Uterus (tissue), 2 donors: Measurements from ENCODE around the gene SFR1.

Experiments
- CTCF ChIP-seq, 4 experiments: fragments of 200-600 bp in 2 of 4; fragments of 450-650 bp in 2 of 4; sonication (generic) in 2 of 4; IDR thresholded peaks; one replicate each; pipeline ENCODE4 v1.5.1; 2016 to 2019; ENCODE audit warnings: antibody characterized with exemption in 4 of 4, mild to moderate bottlenecking in 2 of 4, moderate library complexity in 1 of 4
- POLR2A ChIP-seq, 2 donors: fragments of 450-650 bp; IDR thresholded peaks; one replicate each; pipeline ENCODE4 v1.6.1; 2016; ENCODE audit warnings: antibody characterized with exemption in 2 of 2, mild to moderate bottlenecking in 1 of 2, moderate library complexity in 1 of 2

- TF ChIP-seq CTCF (IDR thresholded peaks at IDR 0.05) (no peak), POLR2A (IDR thresholded peaks at IDR 0.05) (no peak)
Measured at GRCh38 chr10:104099941-104100340, 22.0 kb upstream of the SFR1 start.
